H9 (cell line): Measurements from ENCODE around the gene ZMYND8. TPM values are rescaled to one million over a fixed set of nuclear protein-coding genes. Genes with fewer than 3 reads are reported as not detected.

Experiments used
- DNase-seq: peaks from one replicate; pipeline ENCODE4 v3.0.0-alpha.2; 2017
- H2AFZ ChIP-seq: one replicate; pipeline ENCODE4 v1.6.1; 2013; ENCODE audit warnings: mild to moderate bottlenecking, low read length, control low read depth, moderate library complexity
- H2AK5ac ChIP-seq: 2 replicates; pipeline ENCODE4 v1.6.1; 2013; ENCODE audit warnings: low read length, control low read depth, mixed read lengths; ENCODE audit not compliant: insufficient read length
- H2BK120ac ChIP-seq: one replicate; pipeline ENCODE4 v1.6.1; 2013; ENCODE audit warnings: low read depth, mild to moderate bottlenecking, low read length, control low read depth, inconsistent platforms; ENCODE audit not compliant: poor library complexity, severe bottlenecking
- H2BK12ac ChIP-seq: 2 replicates; pipeline ENCODE4 v1.6.1; 2013; ENCODE audit warnings: low read length, control low read depth, mixed read lengths, low read depth; ENCODE audit not compliant: insufficient read length
- H2BK15ac ChIP-seq: 2 replicates; pipeline ENCODE4 v1.6.1; 2013; ENCODE audit warnings: low read depth, low read length, control low read depth
- H2BK20ac ChIP-seq: one replicate; pipeline ENCODE4 v1.6.1; 2013; ENCODE audit warnings: low read depth, mild to moderate bottlenecking, low read length, control low read depth, inconsistent platforms; ENCODE audit not compliant: poor library complexity, severe bottlenecking
- H2BK5ac ChIP-seq: 2 replicates; pipeline ENCODE4 v1.6.1; 2013; ENCODE audit warnings: low read length, control low read depth, mixed read lengths; ENCODE audit not compliant: insufficient read length
- H3K14ac ChIP-seq: 2 replicates; pipeline ENCODE4 v1.6.1; 2013; ENCODE audit warnings: low read length, control low read depth; ENCODE audit not compliant: insufficient read depth
- H3K18ac ChIP-seq: 2 replicates; pipeline ENCODE4 v1.6.1; 2013; ENCODE audit warnings: low read depth, mild to moderate bottlenecking, mixed read lengths, low read length, control low read depth; ENCODE audit not compliant: insufficient read length
- H3K23ac ChIP-seq: 2 replicates; pipeline ENCODE4 v1.6.1; 2013; ENCODE audit warnings: low read length, control low read depth, mixed read lengths, low read depth; ENCODE audit not compliant: insufficient read length
- H3K23me2 ChIP-seq: 2 replicates; pipeline ENCODE4 v1.6.1; 2013; ENCODE audit warnings: low read depth, mild to moderate bottlenecking, mixed read lengths, low read length, control low read depth; ENCODE audit not compliant: insufficient read length, poor library complexity, severe bottlenecking
- H3K27ac ChIP-seq: 2 replicates; pipeline ENCODE4 v1.5.1; 2013; ENCODE audit warnings: low read length, control low read depth, mixed read lengths, low read depth; ENCODE audit not compliant: insufficient read length
- H3K27me3 ChIP-seq: 2 replicates; pipeline ENCODE4 v1.6.1; 2013; ENCODE audit warnings: low read length, control low read depth, inconsistent platforms; ENCODE audit not compliant: insufficient read depth
- H3K4ac ChIP-seq: 2 replicates; pipeline ENCODE4 v1.6.1; 2013; ENCODE audit warnings: low read depth, mild to moderate bottlenecking, control low read depth, inconsistent platforms, low read length, moderate library complexity
- H3K4me1 ChIP-seq: 2 replicates; pipeline ENCODE4 v1.6.1; 2013; ENCODE audit warnings: low read length, control low read depth, inconsistent platforms; ENCODE audit not compliant: insufficient read depth
- H3K4me2 ChIP-seq: 2 replicates; pipeline ENCODE4 v1.6.1; 2013; ENCODE audit warnings: low read length, control low read depth, mixed read lengths; ENCODE audit not compliant: insufficient read length, insufficient read depth
- H3K56ac ChIP-seq: 2 replicates; pipeline ENCODE4 v1.6.1; 2013; ENCODE audit warnings: low read depth, mild to moderate bottlenecking, mixed read lengths, low read length, control low read depth; ENCODE audit not compliant: insufficient read length
- H3K79me1 ChIP-seq: 2 replicates; pipeline ENCODE4 v1.6.1; 2013; ENCODE audit warnings: low read depth, mild to moderate bottlenecking, moderate library complexity, low read length, control low read depth, inconsistent platforms; ENCODE audit not compliant: insufficient read depth, poor library complexity, severe bottlenecking
- H3K79me2 ChIP-seq: 2 replicates; pipeline ENCODE4 v1.6.1; 2013; ENCODE audit warnings: low read length, control low read depth, inconsistent platforms; ENCODE audit not compliant: insufficient read depth
- H3K9ac ChIP-seq: 2 replicates; pipeline ENCODE4 v1.6.1; 2013; ENCODE audit warnings: low read length, control low read depth, mixed read lengths; ENCODE audit not compliant: insufficient read length; ENCODE audit errors: extremely low read depth
- H3K9me3 ChIP-seq: one replicate; pipeline ENCODE4 v1.6.1; 2013; ENCODE audit warnings: low read depth, low read length, inconsistent platforms; ENCODE audit not compliant: control insufficient read depth
- H3T11ph ChIP-seq: one replicate; pipeline ENCODE4 v1.6.1; 2013; ENCODE audit warnings: mild to moderate bottlenecking, low read length, control low read depth, inconsistent platforms
- H4K20me1 ChIP-seq: one replicate; pipeline ENCODE4 v1.6.1; 2013; ENCODE audit not compliant: control insufficient read depth, insufficient read length, insufficient read depth
- H4K5ac ChIP-seq: 2 replicates; pipeline ENCODE4 v1.6.1; 2013; ENCODE audit warnings: low read depth, mild to moderate bottlenecking, mixed read lengths, low read length, control low read depth; ENCODE audit not compliant: insufficient read length
- H4K8ac ChIP-seq: replicated peaks from 2 replicates; pipeline ENCODE4 v1.6.1; 2013; ENCODE audit warnings: low read length, control low read depth, mixed read lengths, low read depth; ENCODE audit not compliant: insufficient read length
- H4K91ac ChIP-seq: 2 replicates; pipeline ENCODE4 v1.6.1; 2013; ENCODE audit warnings: low read depth, mild to moderate bottlenecking, moderate library complexity, mixed read lengths, low read length, control low read depth; ENCODE audit not compliant: insufficient read length
- H3K27ac Mint-ChIP-seq, 3 experiments: 2 replicates in 2 of 3; 3 replicates in 1 of 3; pipeline ENCODE4 v1.8.0; 2020 to 2021; ENCODE audit warnings: mixed read lengths in 3 of 3, mild to moderate bottlenecking in 1 of 3, moderate library complexity in 1 of 3
- H3K27me3 Mint-ChIP-seq: 2 replicates; pipeline ENCODE4 v1.8.0; 2021; ENCODE audit warnings: low read depth, mild to moderate bottlenecking, moderate library complexity, mixed read lengths
- H3K36me3 Mint-ChIP-seq, 3 experiments: 2 replicates in 2 of 3; 3 replicates in 1 of 3; pipeline ENCODE4 v1.8.0; 2020 to 2021; ENCODE audit warnings: low read depth in 3 of 3, mixed read lengths in 3 of 3; ENCODE audit not compliant: insufficient read depth in 1 of 3
- H3K4me1 Mint-ChIP-seq, 2 experiments: 2 replicates each; pipeline ENCODE4 v1.8.0; 2020; ENCODE audit warnings: mixed read lengths in 2 of 2
- H3K4me3 Mint-ChIP-seq, 2 experiments: 2 replicates in 1 of 2; 3 replicates in 1 of 2; pipeline ENCODE4 v1.8.0; 2020 to 2021; ENCODE audit warnings: mild to moderate bottlenecking in 2 of 2, mixed read lengths in 2 of 2, moderate library complexity in 1 of 2
- H3K9me3 Mint-ChIP-seq, 2 experiments: 2 replicates in 1 of 2; 3 replicates in 1 of 2; pipeline ENCODE4 v1.8.0; 2020; ENCODE audit warnings: mild to moderate bottlenecking in 2 of 2, mixed read lengths in 2 of 2, moderate library complexity in 1 of 2
- WGBS: extraction: QIAGEN DNeasy Blood & Tissue Kit; methylation state at CpG from one replicate; pipeline ENCODE4 v1.1.7; 2013; ENCODE audit warnings: missing lambda C conversion rate, low lambda C conversion rate, mixed read lengths; ENCODE audit not compliant: insufficient read length; ENCODE audit errors: extremely low coverage; 5-methylcytosine and 5-hydroxymethylcytosine counted together
- total RNA-seq: library from RNA; stranded (reverse); gene quantifications from 2 replicates; pipeline ENCODE4 v1.2.1, GENCODE V29; 2021
- TF ChIP-seq, protein P1 (sequence below): fragments of 200-600 bp; sonication (generic); conservative IDR thresholded peaks from 3 replicates; pipeline ENCODE4 v1.8.0; 2021; ENCODE audit warnings: antibody characterized with exemption, mild to moderate bottlenecking

Gene ZMYND8
- total RNA-seq, 1 experiment from 2014 or later, result 158 TPM

- Histone ChIP-seq H4K5ac (no peak overlapping the region), H4K20me1 (peaks cover 2% of the 10 kb centered on the region), H3K23me2 (no peaks in the 10 kb centered on the region), H3K18ac (no peak overlapping the region), H3K4me2 (no peak overlapping the region), H2BK120ac (no peak overlapping the region), H3K4ac (no peak overlapping the region), H3K27ac (no peak overlapping the region), H3K79me1 (peaks cover 3% of the 10 kb centered on the region), H2AK5ac (no peak overlapping the region), H3K9me3 (no peaks in the 10 kb centered on the region), H2BK20ac (no peak overlapping the region), H3K23ac (no peak overlapping the region), H3K4me1 (peaks cover 32% of the 10 kb centered on the region), H3K27me3 (no peaks in the 10 kb centered on the region), H3K56ac (no peak overlapping the region), H2BK12ac (no peak overlapping the region), H4K91ac (no peak overlapping the region), H3K9ac (no peak overlapping the region), H3K14ac (no peak overlapping the region), H2BK15ac (no peak overlapping the region), H3K79me2 (peaks cover 75% of the 10 kb centered on the region), H2BK5ac (no peak overlapping the region), H3T11ph (no peak overlapping the region), H2AFZ (no peak overlapping the region), H4K8ac (no peak overlapping the region)
- H3K4me3 Mint-ChIP-seq, result no peak overlapping the region; a peak in 1 of 5 replicates
- H3K36me3 Mint-ChIP-seq, result peaks cover 17 to 73% (median 49%) of the 10 kb centered on the region in 3 experiments; a peak in 6 of 7 replicates
- no peak for DNase-seq
- WGBS, result no CpG with 5 or more reads among the region's 12 CpGs
- H3K27me3 Mint-ChIP-seq, result no peaks in the 10 kb centered on the region
- peak overlapping the region; percentile 66 to 84 (median 76); a peak in 6 of 7 replicates for H3K27ac Mint-ChIP-seq
- H3K4me1 Mint-ChIP-seq, result peaks cover 63 to 72% of the 10 kb centered on the region in 2 experiments
- no peaks in the 10 kb centered on the region for H3K9me3 Mint-ChIP-seq
- TF ChIP-seq, protein P1, sequence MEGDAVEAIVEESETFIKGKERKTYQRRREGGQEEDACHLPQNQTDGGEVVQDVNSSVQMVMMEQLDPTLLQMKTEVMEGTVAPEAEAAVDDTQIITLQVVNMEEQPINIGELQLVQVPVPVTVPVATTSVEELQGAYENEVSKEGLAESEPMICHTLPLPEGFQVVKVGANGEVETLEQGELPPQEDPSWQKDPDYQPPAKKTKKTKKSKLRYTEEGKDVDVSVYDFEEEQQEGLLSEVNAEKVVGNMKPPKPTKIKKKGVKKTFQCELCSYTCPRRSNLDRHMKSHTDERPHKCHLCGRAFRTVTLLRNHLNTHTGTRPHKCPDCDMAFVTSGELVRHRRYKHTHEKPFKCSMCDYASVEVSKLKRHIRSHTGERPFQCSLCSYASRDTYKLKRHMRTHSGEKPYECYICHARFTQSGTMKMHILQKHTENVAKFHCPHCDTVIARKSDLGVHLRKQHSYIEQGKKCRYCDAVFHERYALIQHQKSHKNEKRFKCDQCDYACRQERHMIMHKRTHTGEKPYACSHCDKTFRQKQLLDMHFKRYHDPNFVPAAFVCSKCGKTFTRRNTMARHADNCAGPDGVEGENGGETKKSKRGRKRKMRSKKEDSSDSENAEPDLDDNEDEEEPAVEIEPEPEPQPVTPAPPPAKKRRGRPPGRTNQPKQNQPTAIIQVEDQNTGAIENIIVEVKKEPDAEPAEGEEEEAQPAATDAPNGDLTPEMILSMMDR, result no peak
Measured at GRCh38 chr20:47335251-47336128, 21.0 kb downstream of the ZMYND8 start.
